T-cell (primary cell): ENCODE data around the gene CDCA8. TPM values are rescaled to one million over a fixed set of nuclear protein-coding genes. Genes with fewer than 3 reads are reported as not detected.

ENCODE experiments used
- ATAC-seq, 4 experiments: fragments of 200-7000 bp in 3 of 4; fragments of 150-1000 bp in 1 of 4; cut with Tn5 transposase; replicated peaks in 1 of 4; 1 replicate in 3 of 4; 2 replicates in 1 of 4; pipeline ENCODE4 v1.10.0; 2021; ENCODE audit warnings: moderate library complexity in 3 of 4, mild to moderate bottlenecking in 2 of 4, moderate number of reproducible peaks in 1 of 4
- CTCF ChIA-PET, 2 donors: fragments of 300-600 bp; sonication (Branson Sonifier 250); formaldehyde crosslinking; loops; one replicate each; lab custom pipeline; 2022; ENCODE audit warnings: antibody characterized with exemption in 2 of 2; lab: Charles Lee
- POLR2A ChIA-PET, 2 donors: fragments of 300-600 bp; sonication (Branson Sonifier 250); formaldehyde crosslinking; loops; one replicate each; lab custom pipeline; 2022; ENCODE audit warnings: antibody characterized with exemption in 2 of 2; lab: Charles Lee
- DNase-seq, 35 experiments: peaks; one replicate each; pipeline versions ENCODE4 v3.0.0 to v3.0.0-alpha.2; 2013 to 2023
- H3K27ac ChIP-seq: one replicate; pipeline ENCODE4 v1.5.1; 2013; ENCODE audit warnings: low read length
- H3K27me3 ChIP-seq, 2 experiments: replicated peaks in 1 of 2; 1 replicate in 1 of 2; 2 replicates in 1 of 2; pipeline versions ENCODE4 v1.6.1 to v1.7.0; 2013; ENCODE audit warnings: low read length in 1 of 2, mixed read lengths in 1 of 2; ENCODE audit not compliant: control insufficient read depth in 2 of 2, insufficient read depth in 2 of 2; ENCODE audit errors: extremely low read depth in 1 of 2
- H3K36me3 ChIP-seq, 2 donors: 1 replicate in 1 of 2; 2 replicates in 1 of 2; pipeline versions ENCODE4 v1.6.1 to v1.7.0; 2013; ENCODE audit warnings: low read length in 1 of 2; ENCODE audit not compliant: control insufficient read depth in 2 of 2, insufficient read depth in 1 of 2; ENCODE audit errors: extremely low read depth in 1 of 2
- H3K4me1 ChIP-seq, 2 experiments: 1 replicate in 1 of 2; 2 replicates in 1 of 2; pipeline versions ENCODE4 v1.6.1 to v1.7.0; 2013; ENCODE audit warnings: low read length in 2 of 2, mixed read lengths in 1 of 2; ENCODE audit not compliant: insufficient read depth in 2 of 2, control insufficient read depth in 1 of 2; ENCODE audit errors: extremely low read depth in 1 of 2
- H3K4me3 ChIP-seq, 2 donors: 1 replicate in 1 of 2; 2 replicates in 1 of 2; pipeline versions ENCODE4 v1.5.1 to v1.7.0; 2013; ENCODE audit warnings: mild to moderate bottlenecking in 2 of 2, low read length in 1 of 2, moderate library complexity in 1 of 2; ENCODE audit not compliant: control insufficient read depth in 1 of 2; ENCODE audit errors: extremely low read depth in 1 of 2
- H3K9me3 ChIP-seq: 2 replicates; pipeline ENCODE4 v1.7.0; 2013
- H3K27ac Mint-ChIP-seq, 2 donors: one replicate each; pipeline ENCODE4 v1.8.0; 2020 to 2021; ENCODE audit warnings: mild to moderate bottlenecking in 2 of 2, mixed read lengths in 2 of 2
- H3K27me3 Mint-ChIP-seq, 2 donors: one replicate each; pipeline ENCODE4 v1.8.0; 2021 to 2022; ENCODE audit warnings: mixed read lengths in 2 of 2
- H3K36me3 Mint-ChIP-seq: one replicate; pipeline ENCODE4 v1.8.0; 2021; ENCODE audit warnings: mixed read lengths
- H3K4me1 Mint-ChIP-seq, 3 donors: one replicate each; pipeline ENCODE4 v1.8.0; 2020 to 2022; ENCODE audit warnings: mixed read lengths in 3 of 3, mild to moderate bottlenecking in 1 of 3
- H3K4me3 Mint-ChIP-seq, 3 donors: one replicate each; pipeline ENCODE4 v1.8.0; 2020 to 2022; ENCODE audit warnings: mild to moderate bottlenecking in 3 of 3, mixed read lengths in 3 of 3, moderate library complexity in 3 of 3
- H3K9me3 Mint-ChIP-seq, 3 donors: one replicate each; pipeline ENCODE4 v1.8.0; 2020 to 2022; ENCODE audit warnings: mixed read lengths in 3 of 3
- WGBS: methylation state at CpG from one replicate; pipeline ENCODE4 v1.1.5; 2013; ENCODE audit warnings: missing lambda C conversion rate; ENCODE audit not compliant: insufficient coverage; 5-methylcytosine and 5-hydroxymethylcytosine counted together
- total RNA-seq, 35 experiments: library from RNA in 6 of 35; stranded (reverse) in 6 of 35; fragments of 120-200 nt in 1 of 35; gene quantifications; one replicate each; pipeline versions ENCODE4 v1.2.1 to v1.2.4 and lab custom pipeline; 2013 to 2026

Gene CDCA8
- total RNA-seq, 5 donors from 2014 or later (not counting 1 experiment from before 2014, with no cell fraction given), result 0.84 to 1.8 (median 1.3) TPM

DNA sequence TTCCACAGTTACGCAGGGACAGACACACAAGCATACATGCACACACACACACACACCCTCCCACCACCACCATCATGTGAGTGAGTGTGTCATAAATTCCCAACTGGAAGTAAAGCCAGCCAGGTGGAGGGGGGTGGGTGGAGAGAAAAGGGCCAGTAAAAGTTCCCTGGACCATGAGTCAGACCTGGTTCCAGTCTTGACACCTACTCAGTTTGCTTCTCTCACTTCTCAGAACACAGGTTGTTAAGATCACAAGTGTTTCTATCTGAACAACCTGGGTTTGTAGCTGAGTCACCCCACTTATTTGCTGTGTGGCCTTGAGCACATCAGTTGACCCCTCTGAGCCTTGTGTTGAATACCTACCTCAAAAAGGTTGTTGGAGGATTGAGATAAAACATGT lies 63.0 kb downstream of the CDCA8 start:
- H3K27me3 ChIP-seq, result peaks cover 26 to 53% of the 10 kb centered on the region in 2 experiments

DNA sequence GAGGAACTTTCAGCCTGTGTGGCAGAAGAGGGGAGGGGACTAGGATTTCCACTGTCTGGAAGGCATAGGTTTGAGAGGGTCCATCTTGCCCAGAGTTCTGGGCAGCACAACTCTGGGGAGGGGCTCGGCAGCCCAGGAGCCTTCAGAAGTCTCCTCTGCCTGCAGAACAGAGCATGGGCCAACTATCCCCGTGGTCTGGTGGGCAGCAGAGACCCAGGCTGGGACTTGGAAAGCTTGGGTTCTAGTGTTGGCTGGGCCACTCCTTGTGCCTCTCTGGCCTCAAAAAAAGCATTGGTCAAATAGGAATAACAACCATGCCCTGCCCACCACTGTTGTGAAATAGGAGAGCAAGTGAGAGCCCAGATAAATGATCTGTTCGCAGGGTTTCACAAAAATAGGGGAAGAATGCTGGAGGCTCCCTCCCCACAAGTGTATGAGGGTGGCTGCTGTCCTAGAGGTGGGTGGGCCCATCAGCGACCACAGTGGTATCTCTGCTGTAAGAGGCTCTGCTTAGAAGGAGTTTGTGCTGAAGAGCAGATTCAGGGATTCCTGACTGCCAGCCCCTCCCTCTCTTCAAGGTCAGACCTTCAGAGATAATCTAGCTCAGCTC lies 63.7 kb downstream of the CDCA8 start:
- WGBS, result 75% methylated on average over 2 of the region's 4 CpGs
- Histone ChIP-seq H3K4me3 (no peak overlapping the region), H3K9me3 (no peaks in the 10 kb centered on the region), H3K4me1 (peaks cover 0 to 8% of the 10 kb centered on the region in 2 experiments), H3K36me3 (no peaks in the 10 kb centered on the region), H3K27me3 (peaks cover 26 to 53% of the 10 kb centered on the region in 2 experiments), H3K27ac (no peak overlapping the region)
- CTCF ChIA-PET, result no interaction called here
- POLR2A ChIA-PET, result no interaction called here
- DNase-seq (no peak), ATAC-seq (no peak)
- no peak overlapping the region for H3K27ac Mint-ChIP-seq
- no peaks in the 10 kb centered on the region for H3K9me3 Mint-ChIP-seq
- H3K4me1 Mint-ChIP-seq, result peaks cover 7 to 14% (median 10%) of the 10 kb centered on the region in 3 donors
- H3K36me3 Mint-ChIP-seq, result no peaks in the 10 kb centered on the region
- H3K27me3 Mint-ChIP-seq, result peaks cover 30 to 43% of the 10 kb centered on the region in 2 donors
- H3K4me3 Mint-ChIP-seq, result no peak overlapping the region

More for the DNA sequence above, 63.0 kb downstream of the CDCA8 start:
- Histone ChIP-seq H3K4me1 (peaks cover 0 to 8% of the 10 kb centered on the region in 2 experiments), H3K36me3 (no peaks in the 10 kb centered on the region), H3K9me3 (no peaks in the 10 kb centered on the region), H3K27ac (no peak overlapping the region), H3K4me3 (no peak overlapping the region)
- Mint-ChIP-seq H3K36me3 (no peaks in the 10 kb centered on the region), H3K27me3 (peaks cover 34 to 45% of the 10 kb centered on the region in 2 donors), H3K4me1 (peaks cover 7 to 14% (median 10%) of the 10 kb centered on the region in 3 donors), H3K9me3 (no peaks in the 10 kb centered on the region), H3K4me3 (no peak overlapping the region), H3K27ac (no peak overlapping the region)
- DNase-seq, result no peak
- WGBS, result no CpG with 5 or more reads among the region's 1 CpG
- no peak for ATAC-seq
- POLR2A ChIA-PET, result no interaction called here
- CTCF ChIA-PET, result no interaction called here

Other genes starting within 250 kb of the CDCA8 start
- 100 to 1,000 TPM in 2 of 5 donors, 10 to 100 TPM in 3; 49.5 to 131 (median 53.5) TPM for gene ZC3H12A, start 217.9 kb upstream of the CDCA8 start, total RNA-seq
- 10 to 100 TPM; 54.0 to 86.3 (median 84.9) TPM for gene MEAF6, start 177.8 kb upstream of the CDCA8 start, total RNA-seq
- gene SNIP1, start 138.2 kb upstream of the CDCA8 start, total RNA-seq, result 10 to 100 TPM; 32.5 to 48.0 (median 39.9) TPM
- under 1 TPM in 3 of 5 donors, not detected in 2; 0.16 to 0.29 (median 0.23) TPM for gene DNALI1, start 135.6 kb upstream of the CDCA8 start, total RNA-seq
- 10 to 100 TPM; 39.2 to 52.9 (median 45.8) TPM for gene GNL2, start 96.6 kb upstream of the CDCA8 start, total RNA-seq
- not detected for gene RSPO1, start 57.6 kb upstream of the CDCA8 start, total RNA-seq
- gene EPHA10, start 72.6 kb downstream of the CDCA8 start, total RNA-seq, result 1 to 10 TPM in 1 of 5 donors, under 1 TPM in 2, not detected in 2; 0.35 to 1.4 (median 0.72) TPM
- 1 to 10 TPM; 1.0 to 4.4 (median 2.8) TPM for gene MANEAL, start 101.3 kb downstream of the CDCA8 start, total RNA-seq
- 10 to 100 TPM; 13.1 to 24.9 (median 15.8) TPM for gene C1orf122, start 115.3 kb downstream of the CDCA8 start, total RNA-seq
- 10 to 100 TPM; 16.0 to 28.2 (median 18.4) TPM for gene YRDC, start 115.7 kb downstream of the CDCA8 start, total RNA-seq
- 10 to 100 TPM; 23.6 to 29.9 (median 24.9) TPM for gene MTF1, start 167.1 kb downstream of the CDCA8 start, total RNA-seq